PFSK-1 (cell line): ENCODE measurements around the gene NUP188.

ENCODE experiments used
- FOXP2 ChIP-seq: optimal IDR thresholded peaks from 2 replicates; pipeline ENCODE3; 2011; ENCODE audit warnings: borderline replicate concordance, control low read depth, inconsistent platforms; ENCODE audit not compliant: insufficient read depth; ENCODE audit errors: extremely low read length, extremely low read depth
- POLR2AphosphoS5 ChIP-seq: IDR thresholded peaks from 2 replicates; pipeline ENCODE4 v1.6.1; 2012; ENCODE audit warnings: low read depth, mild to moderate bottlenecking, control low read depth, low read length, moderate library complexity
- SIN3A ChIP-seq: IDR thresholded peaks from 2 replicates; pipeline ENCODE4 v1.6.1; 2012; ENCODE audit warnings: mild to moderate bottlenecking, low read length, moderate library complexity, borderline replicate concordance; ENCODE audit not compliant: insufficient read depth
- TAF1 ChIP-seq: IDR thresholded peaks from 2 replicates; pipeline ENCODE4 v1.6.1; 2012; ENCODE audit warnings: low read length, control low read depth, borderline replicate concordance; ENCODE audit not compliant: insufficient read depth
- TF ChIP-seq, protein P1 (sequence below), 2 experiments: IDR thresholded peaks; 2 replicates each; pipeline versions ENCODE4 v1.6.1 to v1.8.0; 2011 to 2012; ENCODE audit warnings: low read depth in 2 of 2, low read length in 2 of 2, control low read depth in 1 of 2, inconsistent platforms in 1 of 2, mild to moderate bottlenecking in 1 of 2, moderate library complexity in 1 of 2; ENCODE audit not compliant: insufficient read depth in 1 of 2

The NUP188 gene

DNA sequence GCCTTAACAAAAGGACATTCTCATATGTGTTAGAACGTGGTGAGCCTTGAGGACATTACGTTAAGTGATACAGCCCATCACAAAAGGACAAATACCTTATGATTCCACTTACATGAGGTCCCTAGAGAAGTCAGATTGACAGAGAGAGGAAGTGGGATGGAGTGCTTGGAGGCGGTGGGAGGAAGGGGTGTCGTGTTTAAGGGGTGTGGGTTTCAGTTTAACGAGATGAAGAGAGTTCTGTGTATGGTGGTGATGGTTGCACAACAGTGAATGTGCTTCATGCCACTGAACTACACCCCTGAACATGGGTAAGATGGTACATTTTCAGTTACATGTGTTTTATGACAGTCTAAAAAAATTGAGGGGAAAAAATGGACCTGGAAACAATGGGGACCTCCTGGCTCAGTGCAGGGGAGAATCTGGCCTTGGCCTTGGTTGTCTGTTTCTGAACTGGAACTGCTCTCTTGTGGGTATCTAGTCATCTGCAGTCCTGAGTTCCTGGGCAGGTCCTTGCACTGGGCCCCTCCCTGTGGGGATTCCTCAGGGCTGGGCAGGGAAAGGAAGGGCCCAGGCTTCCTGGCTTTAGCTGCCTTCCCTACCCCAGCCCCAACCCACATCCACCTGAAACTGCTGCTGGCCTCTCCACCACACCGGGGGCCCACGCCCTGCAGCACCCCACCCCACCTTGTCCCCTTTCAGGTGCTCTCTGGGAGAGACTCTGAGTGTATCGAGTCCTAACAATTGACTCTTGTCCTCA lies 47.8 kb upstream of the NUP188 start:
- no peak for TF ChIP-seq POLR2AphosphoS5

DNA sequence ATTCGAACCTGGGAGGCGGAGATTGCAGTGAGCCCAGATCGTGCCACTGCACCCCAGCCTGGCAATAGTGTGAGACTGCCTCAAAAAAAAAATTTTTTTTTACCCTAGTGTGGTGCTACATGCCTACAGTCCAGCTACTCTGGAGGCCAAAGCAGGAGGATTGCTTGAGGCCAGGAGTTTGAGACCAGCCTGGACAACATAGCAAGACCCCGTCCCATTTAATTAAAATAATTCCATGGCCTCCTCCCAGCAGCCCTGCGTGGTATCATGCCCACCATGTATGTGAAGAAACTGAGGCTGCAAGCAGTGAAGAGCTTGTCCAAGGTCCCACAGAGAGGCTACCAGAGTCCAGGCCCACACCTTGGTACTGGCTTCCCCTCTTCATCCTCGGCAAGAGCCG lies 46.1 kb upstream of the NUP188 start:
- TF ChIP-seq POLR2AphosphoS5 (no peak), FOXP2 (no peak), SIN3A (no peak)

DNA sequence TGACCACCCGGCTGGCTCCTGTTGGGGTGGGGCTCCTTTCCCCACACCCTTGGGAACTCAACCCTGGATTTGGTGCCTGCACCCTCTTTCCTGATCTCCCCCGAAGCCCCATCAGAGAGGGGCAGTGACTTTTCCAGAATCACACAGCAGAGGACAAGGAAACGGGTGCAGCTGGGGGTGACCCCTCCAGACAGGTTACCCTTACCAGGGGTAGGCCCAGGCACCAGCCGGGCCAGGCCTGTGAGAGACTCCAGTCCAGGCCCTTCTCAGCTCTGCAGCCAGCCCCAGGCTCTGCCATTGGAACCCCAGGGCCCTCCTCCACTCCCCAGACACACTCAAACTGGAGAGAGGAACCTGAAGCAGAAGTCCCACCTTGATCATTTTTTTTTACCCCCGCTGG lies 45.7 kb upstream of the NUP188 start:
- TF ChIP-seq TAF1 = no peak
- TF ChIP-seq FOXP2 = no peak
- TF ChIP-seq, protein P1, sequence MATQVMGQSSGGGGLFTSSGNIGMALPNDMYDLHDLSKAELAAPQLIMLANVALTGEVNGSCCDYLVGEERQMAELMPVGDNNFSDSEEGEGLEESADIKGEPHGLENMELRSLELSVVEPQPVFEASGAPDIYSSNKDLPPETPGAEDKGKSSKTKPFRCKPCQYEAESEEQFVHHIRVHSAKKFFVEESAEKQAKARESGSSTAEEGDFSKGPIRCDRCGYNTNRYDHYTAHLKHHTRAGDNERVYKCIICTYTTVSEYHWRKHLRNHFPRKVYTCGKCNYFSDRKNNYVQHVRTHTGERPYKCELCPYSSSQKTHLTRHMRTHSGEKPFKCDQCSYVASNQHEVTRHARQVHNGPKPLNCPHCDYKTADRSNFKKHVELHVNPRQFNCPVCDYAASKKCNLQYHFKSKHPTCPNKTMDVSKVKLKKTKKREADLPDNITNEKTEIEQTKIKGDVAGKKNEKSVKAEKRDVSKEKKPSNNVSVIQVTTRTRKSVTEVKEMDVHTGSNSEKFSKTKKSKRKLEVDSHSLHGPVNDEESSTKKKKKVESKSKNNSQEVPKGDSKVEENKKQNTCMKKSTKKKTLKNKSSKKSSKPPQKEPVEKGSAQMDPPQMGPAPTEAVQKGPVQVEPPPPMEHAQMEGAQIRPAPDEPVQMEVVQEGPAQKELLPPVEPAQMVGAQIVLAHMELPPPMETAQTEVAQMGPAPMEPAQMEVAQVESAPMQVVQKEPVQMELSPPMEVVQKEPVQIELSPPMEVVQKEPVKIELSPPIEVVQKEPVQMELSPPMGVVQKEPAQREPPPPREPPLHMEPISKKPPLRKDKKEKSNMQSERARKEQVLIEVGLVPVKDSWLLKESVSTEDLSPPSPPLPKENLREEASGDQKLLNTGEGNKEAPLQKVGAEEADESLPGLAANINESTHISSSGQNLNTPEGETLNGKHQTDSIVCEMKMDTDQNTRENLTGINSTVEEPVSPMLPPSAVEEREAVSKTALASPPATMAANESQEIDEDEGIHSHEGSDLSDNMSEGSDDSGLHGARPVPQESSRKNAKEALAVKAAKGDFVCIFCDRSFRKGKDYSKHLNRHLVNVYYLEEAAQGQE (IDR thresholded peaks at IDR 0.05; ENCODE audit: insufficient read depth in 1 of 2, low read depth in 2 of 2, low read length in 2 of 2) = no peak
- TF ChIP-seq SIN3A = no peak
- TF ChIP-seq POLR2AphosphoS5 = no peak

DNA sequence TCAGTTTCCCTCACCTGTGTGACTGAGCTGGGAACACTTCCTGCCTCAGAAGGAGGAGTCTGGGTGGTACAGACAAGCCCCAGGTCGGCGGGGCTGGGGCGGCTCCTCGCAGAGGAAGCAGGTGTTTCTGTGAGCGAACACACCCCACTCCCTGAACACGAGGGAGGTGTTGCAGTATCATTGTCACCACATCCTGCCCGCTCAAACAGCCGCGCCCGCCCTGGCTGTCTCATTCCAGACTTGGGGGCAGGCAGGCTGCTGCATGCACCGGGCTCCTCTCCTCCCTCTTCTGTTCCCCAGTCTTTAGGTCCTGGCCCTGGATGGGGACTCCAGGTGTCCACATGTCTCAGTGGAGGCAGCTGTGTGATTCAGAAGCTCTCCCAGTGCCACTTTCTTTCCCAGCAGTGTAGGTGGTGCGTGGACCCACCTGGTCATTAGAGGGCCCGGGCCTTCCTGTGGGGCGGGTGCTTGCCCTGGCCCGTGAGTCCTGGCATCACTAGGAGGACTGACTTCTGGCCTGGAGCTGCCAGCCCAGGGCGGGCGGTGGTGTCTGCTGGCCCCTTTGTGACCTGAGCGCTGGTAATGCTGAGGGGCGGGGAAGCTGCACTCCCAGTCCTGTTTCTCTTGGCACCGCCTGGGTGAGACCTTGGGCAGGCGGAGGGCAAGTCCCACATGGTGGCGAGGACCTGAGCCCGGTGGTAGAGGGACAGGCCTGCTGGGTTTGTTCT lies 45.0 kb upstream of the NUP188 start:
- TF ChIP-seq SIN3A (no peak), POLR2AphosphoS5 (no peak), FOXP2 (no peak), TAF1 (no peak)
- TF ChIP-seq, protein P1 (IDR thresholded peaks at IDR 0.05; ENCODE audit: insufficient read depth in 1 of 2, low read depth in 2 of 2, low read length in 2 of 2) = no peak

DNA sequence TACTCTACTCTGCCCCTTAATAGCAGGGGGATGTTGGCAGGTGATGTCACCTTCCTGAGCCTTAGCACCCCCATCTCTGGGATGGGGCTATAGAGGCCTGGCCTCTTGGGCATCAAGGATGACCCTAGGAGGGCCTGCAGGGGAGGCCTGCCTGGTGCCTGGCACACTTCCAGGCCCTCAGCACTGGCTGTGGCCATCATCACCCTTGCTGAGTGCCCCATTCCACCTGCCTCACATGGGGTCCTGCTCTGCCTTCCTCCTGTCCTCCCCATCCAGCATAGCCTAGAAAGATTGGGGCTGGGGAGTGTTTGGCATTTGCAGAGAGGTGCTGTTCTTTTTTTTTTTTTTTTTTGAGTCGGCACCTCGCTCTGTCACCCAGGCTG lies 44.4 kb upstream of the NUP188 start:
- TF ChIP-seq SIN3A (no peak), FOXP2 (no peak), TAF1 (no peak), POLR2AphosphoS5 (no peak)
- TF ChIP-seq, protein P1 (IDR thresholded peaks at IDR 0.05; ENCODE audit: insufficient read depth in 1 of 2, low read depth in 2 of 2, low read length in 2 of 2) = no peak

DNA sequence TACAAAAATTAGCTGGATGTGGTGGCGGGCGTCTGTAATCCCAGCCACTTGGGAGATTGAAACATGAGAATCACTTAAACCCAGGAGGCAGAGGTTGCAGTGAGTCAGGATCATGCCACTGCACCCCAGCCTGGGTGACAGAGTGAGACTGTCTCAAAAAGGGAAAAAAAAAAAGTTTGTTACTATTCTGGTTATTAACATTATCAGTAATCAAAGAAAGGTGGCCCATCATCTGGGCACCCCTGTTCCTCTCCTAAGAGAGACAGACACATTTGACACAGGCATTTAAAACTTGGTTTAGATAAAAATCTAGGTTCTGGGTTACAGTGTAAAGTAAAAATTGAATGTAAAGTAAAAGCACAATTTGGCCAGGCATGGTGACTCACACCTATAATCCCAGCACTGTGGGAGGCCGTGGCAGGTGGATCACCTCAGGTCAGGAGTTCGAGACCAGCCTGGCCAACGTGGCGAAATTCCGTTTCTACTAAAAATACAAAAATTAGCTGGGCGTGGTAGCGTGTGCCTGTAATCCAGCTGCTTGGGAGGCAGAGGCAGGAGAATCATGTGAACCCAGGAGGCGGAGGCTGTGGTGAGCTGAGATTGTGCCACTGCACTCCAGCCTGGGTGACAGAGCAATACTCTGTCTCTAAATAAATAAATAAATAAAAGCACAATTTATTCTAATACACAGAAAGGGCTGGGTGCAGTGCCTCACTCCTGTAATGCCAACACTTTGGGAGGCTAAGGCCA lies 43.5 kb upstream of the NUP188 start:
- TF ChIP-seq, protein P1 (IDR thresholded peaks at IDR 0.05; ENCODE audit: insufficient read depth in 1 of 2, low read depth in 2 of 2, low read length in 2 of 2) = no peak
- TF ChIP-seq FOXP2 (no peak), TAF1 (no peak), SIN3A (no peak), POLR2AphosphoS5 (no peak)
